Measurements from ENCODE around the gene NRAP. TPM values are rescaled to one million over a fixed set of nuclear protein-coding genes. Genes with fewer than 3 reads are reported as not detected.

Gene NRAP
- total RNA-seq, result under 1 TPM in 3 of 4 donors, not detected in 1; 0.05 to 0.13 (median 0.13) TPM

- no peak for DNase-seq (ENCODE audit: low spot score in 2 of 2)
- intact Hi-C loops (cut with DNase I; ENCODE audit: low total_unique reads), result no loop called here
- 90 to 92% methylated on average over 5 of the region's 5 CpGs for WGBS, 2 donors
- TF ChIP-seq POLR2A (IDR thresholded peaks at IDR 0.05), result no peak
- no peak for TF ChIP-seq CTCF (IDR thresholded peaks at IDR 0.05)
- no peak within 1 kb of the TSS for H3K4me3 ChIP-seq (ENCODE audit: low read depth, poor library complexity, severe bottlenecking)
These were observed at the start of gene NRAP for GRCh38 chr10:113663908-113664307. TSS of gene NRAP (minus strand) at chr10:113664041. CDS start at chr10:113663882, 159 bp downstream.

- intact Hi-C loops (cut with DNase I; ENCODE audit: low total_unique reads), result no loop called here
- DNase-seq (ENCODE audit: low spot score in 2 of 2), result no peak
- 55 to 60% methylated on average over 2 of the region's 2 CpGs for WGBS, 2 donors
- TF ChIP-seq POLR2A (IDR thresholded peaks at IDR 0.05), result no peak
- TF ChIP-seq CTCF (IDR thresholded peaks at IDR 0.05), result no peak
- H3K4me3 ChIP-seq (ENCODE audit: low read depth, poor library complexity, severe bottlenecking), result no peak overlapping the region
These were observed 49.8 kb upstream of the NRAP start for GRCh38 chr10:113713640-113713982.

- intact Hi-C loops (cut with DNase I; ENCODE audit: low total_unique reads), result no loop called here
These were observed 49.2 kb upstream of the NRAP start for GRCh38 chr10:113712755-113713639.

GRCh38 chr10:113712024-113712423 lies 48.2 kb upstream of the NRAP start:
- no peak for DNase-seq (ENCODE audit: low spot score in 2 of 2)
- TF ChIP-seq POLR2A (IDR thresholded peaks at IDR 0.05) (no peak), CTCF (IDR thresholded peaks at IDR 0.05) (no peak)
- 87 to 92% methylated on average over 3 of the region's 3 CpGs for WGBS, 2 donors
- H3K4me3 ChIP-seq (ENCODE audit: low read depth, poor library complexity, severe bottlenecking), result no peak overlapping the region
- intact Hi-C loops (cut with DNase I; ENCODE audit: low total_unique reads), result no loop called here

More at GRCh38 chr10:113712755-113713639, 49.2 kb upstream of the NRAP start:
- WGBS, 2 donors, result 71 to 74% methylated on average over 8 of the region's 8 CpGs
- TF ChIP-seq POLR2A (IDR thresholded peaks at IDR 0.05), result no peak
- TF ChIP-seq CTCF (IDR thresholded peaks at IDR 0.05), result no peak
- no peak for DNase-seq (ENCODE audit: low spot score in 2 of 2)
- H3K4me3 ChIP-seq (ENCODE audit: low read depth, poor library complexity, severe bottlenecking), result no peak overlapping the region

GRCh38 chr10:113711142-113711541 lies 47.3 kb upstream of the NRAP start:
- intact Hi-C loops (cut with DNase I; ENCODE audit: low total_unique reads), result no loop called here

More at GRCh38 chr10:113711142-113711541, 47.3 kb upstream of the NRAP start:
- no peak for DNase-seq (ENCODE audit: low spot score in 2 of 2)
- TF ChIP-seq CTCF (IDR thresholded peaks at IDR 0.05) (no peak), POLR2A (IDR thresholded peaks at IDR 0.05) (no peak)
- no peak overlapping the region for H3K4me3 ChIP-seq (ENCODE audit: low read depth, poor library complexity, severe bottlenecking)
- WGBS, 2 donors, result 48 to 65% methylated on average over 2 of the region's 2 CpGs
